ENCODE data around the gene CHADL. TPM values are rescaled to one million over a fixed set of nuclear protein-coding genes. Genes with fewer than 3 reads are reported as not detected.

Gene CHADL
- total RNA-seq, 3 donors from 2014 or later (not counting 1 experiment from before 2014, with no cell fraction given), result 0.35 to 1.2 (median 0.36) TPM

GRCh38 chr22:41204992-41205900, 35.5 kb downstream of the CHADL start, which contains the start of gene L3MBTL2:
L3MBTL2 (plus strand) TSS chr22:41205312; CDS start chr22:41205363, 51 bp downstream.
- Mint-ChIP-seq H3K27me3 (ENCODE audit: low read depth in 2 of 2) (peaks cover 0 to 9% of the 10 kb centered on the region in 2 donors), H3K4me1 (peaks cover 14 to 20% of the 10 kb centered on the region in 2 donors), H3K27ac (peak within 1 kb of the TSS; percentile 88 to 92), H3K36me3 (peaks cover 7% of the 10 kb centered on the region), H3K9me3 (no peaks in the 10 kb centered on the region), H3K4me3 (peak within 1 kb of the TSS; percentile 97)
- intact Hi-C loops (cut with micrococcal nuclease), result loop anchor here (2.0 to 10.0 kb wide), 2 partner anchors 80 to 254 kb away; partner anchors contain the start of genes RANGAP1 and RBX1
- DNase-seq, result peak; percentile 94 to 99
- Histone ChIP-seq H3K9me3 (ENCODE audit: control insufficient read depth, insufficient read depth, low read length) (no peaks in the 10 kb centered on the region), H3K36me3 (ENCODE audit: control insufficient read depth, insufficient read depth, low read length) (peaks cover 3% of the 10 kb centered on the region), H3K4me3 (ENCODE audit: low read length) (peak within 1 kb of the TSS; percentile 73), H3K27ac (ENCODE audit: low read length) (peak within 1 kb of the TSS; percentile 56), H3K4me1 (ENCODE audit: control insufficient read depth, insufficient read depth, low read length) (peaks cover 17% of the 10 kb centered on the region), H3K27me3 (ENCODE audit: control insufficient read depth, insufficient read depth, low read length) (no peaks in the 10 kb centered on the region)
- WGBS (ENCODE audit: insufficient coverage), result 1% methylated on average over 47 of the region's 47 CpGs
- no peak for TF ChIP-seq CTCF (IDR thresholded peaks at IDR 0.05)
- peak; percentile 99 to 100 (median 100) for ATAC-seq

GRCh38 chr22:41204066-41204465, 36.7 kb downstream of the CHADL start:
- H3K4me1 ChIP-seq (ENCODE audit: control insufficient read depth, insufficient read depth, low read length), result peaks cover 17% of the 10 kb centered on the region
- WGBS (ENCODE audit: insufficient coverage), result 45% methylated on average over 4 of the region's 6 CpGs
- DNase-seq (no peak), ATAC-seq (no peak)
- Mint-ChIP-seq H3K27ac (peak overlapping the region in 1 of 2 donors; percentile 92), H3K9me3 (no peaks in the 10 kb centered on the region), H3K4me1 (peaks cover 14 to 15% of the 10 kb centered on the region in 2 donors), H3K4me3 (peak overlapping the region; percentile 49), H3K36me3 (no peaks in the 10 kb centered on the region), H3K27me3 (ENCODE audit: low read depth in 2 of 2) (peaks cover 0 to 13% of the 10 kb centered on the region in 2 donors)
- no peak overlapping the region for H3K27ac ChIP-seq (ENCODE audit: low read length)
- no peaks in the 10 kb centered on the region for H3K27me3 ChIP-seq (ENCODE audit: control insufficient read depth, insufficient read depth, low read length)
- no peak for TF ChIP-seq CTCF (IDR thresholded peaks at IDR 0.05)
- H3K4me3 ChIP-seq (ENCODE audit: low read length), result no peak overlapping the region
- intact Hi-C loops (cut with micrococcal nuclease), result loop anchor here (2.0 to 10.0 kb wide), 2 partner anchors 81 to 253 kb away; partner anchors contain the start of genes RANGAP1 and RBX1
- no peaks in the 10 kb centered on the region for H3K36me3 ChIP-seq (ENCODE audit: control insufficient read depth, insufficient read depth, low read length)
- no peaks in the 10 kb centered on the region for H3K9me3 ChIP-seq (ENCODE audit: control insufficient read depth, insufficient read depth, low read length)

- intact Hi-C loops (cut with micrococcal nuclease), result loop anchor here (10.0 kb wide), 1 partner anchor 82 kb away; the partner anchor contains the start of gene RANGAP1
- H3K36me3 Mint-ChIP-seq, result no peaks in the 10 kb centered on the region
- peaks cover 19 to 20% of the 10 kb centered on the region in 2 donors for H3K4me1 Mint-ChIP-seq
- Histone ChIP-seq H3K27me3 (ENCODE audit: control insufficient read depth, insufficient read depth, low read length) (no peaks in the 10 kb centered on the region), H3K27ac (ENCODE audit: low read length) (no peak overlapping the region), H3K9me3 (ENCODE audit: control insufficient read depth, insufficient read depth, low read length) (no peaks in the 10 kb centered on the region), H3K4me3 (ENCODE audit: low read length) (no peak overlapping the region), H3K36me3 (ENCODE audit: control insufficient read depth, insufficient read depth, low read length) (no peaks in the 10 kb centered on the region), H3K4me1 (ENCODE audit: control insufficient read depth, insufficient read depth, low read length) (peaks cover 23% of the 10 kb centered on the region)
- WGBS (ENCODE audit: insufficient coverage), result 99% methylated on average over 2 of the region's 2 CpGs
- H3K27ac Mint-ChIP-seq, result no peak overlapping the region
- DNase-seq, result no peak
- peaks cover 0 to 13% of the 10 kb centered on the region in 2 donors for H3K27me3 Mint-ChIP-seq (ENCODE audit: low read depth in 2 of 2)
- ATAC-seq, result no peak
- H3K4me3 Mint-ChIP-seq, result no peak overlapping the region
- no peak for TF ChIP-seq CTCF (IDR thresholded peaks at IDR 0.05)
- H3K9me3 Mint-ChIP-seq, result no peaks in the 10 kb centered on the region
Measured at GRCh38 chr22:41203118-41203517, 37.6 kb downstream of the CHADL start.

Measured in natural killer cell (primary cell).